Activated naive CD8-positive, alpha-beta T cell treated with anti-CD3 and anti-CD28 coated beads, Interleukin-2, amount 50 U/mL, for 16 hours (primary cell): ENCODE results near the gene MTIF3.

Experiments used
- DNase-seq: peaks from one replicate; pipeline ENCODE4 v3.0.0-alpha.2; 2020; ENCODE audit warnings: low read depth, low spot score

The MTIF3 gene

GRCh38 chr13:27455331-27455855 lies 5.0 kb upstream of the MTIF3 start:
- DNase-seq = no peak

- DNase-seq = no peak
These were observed 632 bp upstream of the MTIF3 start for GRCh38 chr13:27450921-27451471.

GRCh38 chr13:27449081-27449603 lies 1.2 kb downstream of the MTIF3 start:
- no peak for DNase-seq

- no peak for DNase-seq
These were observed 2.1 kb downstream of the MTIF3 start for GRCh38 chr13:27448308-27448707.

- DNase-seq = no peak
These were observed 3.3 kb downstream of the MTIF3 start for GRCh38 chr13:27446986-27447583.

GRCh38 chr13:27442797-27443196 lies 7.6 kb downstream of the MTIF3 start:
- no peak for DNase-seq

- no peak for DNase-seq
These were observed 8.2 kb downstream of the MTIF3 start for GRCh38 chr13:27442071-27442647.

- no peak for DNase-seq
These were observed 10.0 kb downstream of the MTIF3 start for GRCh38 chr13:27440408-27440807.

GRCh38 chr13:27437126-27437525 lies 13.2 kb downstream of the MTIF3 start:
- no peak for DNase-seq

- DNase-seq = no peak
These were observed 17.7 kb downstream of the MTIF3 start for GRCh38 chr13:27432611-27433210.

- DNase-seq = no peak
These were observed 18.2 kb downstream of the MTIF3 start for GRCh38 chr13:27432180-27432579.

- no peak for DNase-seq
These were observed 22.2 kb downstream of the MTIF3 start for GRCh38 chr13:27428160-27428559.

GRCh38 chr13:27427641-27428040 lies 22.7 kb downstream of the MTIF3 start:
- DNase-seq = no peak

- DNase-seq = peak; percentile 35
These were observed 24.3 kb downstream of the MTIF3 start for GRCh38 chr13:27425918-27426630.

- DNase-seq = no peak
These were observed 25.0 kb downstream of the MTIF3 start for GRCh38 chr13:27425158-27425917.

GRCh38 chr13:27424246-27425157 lies 25.9 kb downstream of the MTIF3 start, which contains the start of gene GTF3A:
TSS of gene GTF3A (plus strand) at chr13:27424619.
- DNase-seq = peak; percentile 65

GRCh38 chr13:27423333-27423732 lies 27.0 kb downstream of the MTIF3 start:
- DNase-seq = no peak

GRCh38 chr13:27421101-27421871 lies 29.1 kb downstream of the MTIF3 start:
- DNase-seq = no peak

GRCh38 chr13:27419328-27419727 lies 31.0 kb downstream of the MTIF3 start:
- DNase-seq = no peak
